Uterus (tissue), 4 donors: ENCODE measurements around the gene ZNF780B. TPM values are rescaled to one million over a fixed set of nuclear protein-coding genes. Genes with fewer than 3 reads are reported as not detected.

Experiments
- DNase-seq, 2 donors: peaks; one replicate each; pipeline ENCODE4 v3.0.0-alpha.2; 2019 to 2020
- H3K27ac ChIP-seq, 2 donors: fragments of 200-600 bp; sonication (generic); 1 replicate in 1 of 2; 2 replicates in 1 of 2; pipeline ENCODE4 v1.5.1; 2016 to 2018
- H3K27me3 ChIP-seq, 2 donors: fragments of 200-600 bp; sonication (generic); one replicate each; pipeline ENCODE4 v1.5.1; 2018 to 2019; ENCODE audit warnings: control low read depth in 1 of 2
- H3K36me3 ChIP-seq, 2 donors: fragments of 200-600 bp; sonication (generic); one replicate each; pipeline ENCODE4 v1.5.1; 2019; ENCODE audit warnings: control low read depth in 1 of 2
- H3K4me1 ChIP-seq, 2 donors: fragments of 200-600 bp; sonication (generic); one replicate each; pipeline ENCODE4 v1.5.1; 2018 to 2019; ENCODE audit warnings: control low read depth in 1 of 2
- H3K4me3 ChIP-seq, 2 donors: fragments of 200-600 bp; sonication (generic); 1 replicate in 1 of 2; 2 replicates in 1 of 2; pipeline ENCODE4 v1.5.1; 2018 to 2019; ENCODE audit warnings: mild to moderate bottlenecking in 1 of 2
- H3K9me3 ChIP-seq, 2 donors: fragments of 200-600 bp; sonication (generic); one replicate each; pipeline ENCODE4 v1.5.1; 2019; ENCODE audit warnings: control low read depth in 1 of 2
- CTCF ChIP-seq, 4 experiments: fragments of 200-600 bp in 2 of 4; fragments of 450-650 bp in 2 of 4; sonication (generic) in 2 of 4; IDR thresholded peaks; one replicate each; pipeline ENCODE4 v1.5.1; 2016 to 2019; ENCODE audit warnings: antibody characterized with exemption in 4 of 4, mild to moderate bottlenecking in 2 of 4, moderate library complexity in 1 of 4
- POLR2A ChIP-seq, 2 donors: fragments of 450-650 bp; IDR thresholded peaks; one replicate each; pipeline ENCODE4 v1.6.1; 2016; ENCODE audit warnings: antibody characterized with exemption in 2 of 2, mild to moderate bottlenecking in 1 of 2, moderate library complexity in 1 of 2
- intact Hi-C: fragments of 100-400 bp; cut with DNase I; formaldehyde crosslinking; loops from one replicate; pipeline ENCODE4 v1.15.1; 2023; ENCODE audit warnings: low total_unique reads
- total RNA-seq, 4 donors: library from RNA; depleted of rRNA in 3 of 4; stranded (reverse); fragments of >200 nt in 3 of 4; gene quantifications; one replicate each; pipeline versions ENCODE4 v1.1.0 to v1.2.4, GENCODE V29; 2014 to 2023
- donor health status: DM: yes; HTN: yes; CAD: no.

ZNF780B gene
- total RNA-seq, 4 donors from 2014 or later = 8.2 to 48.3 (median 18.2) TPM

GRCh38 chr19:40005691-40006272 lies 50.2 kb downstream of the ZNF780B start:
- Histone ChIP-seq H3K27ac (no peak overlapping the region), H3K9me3 (no peaks in the 10 kb centered on the region), H3K27me3 (no peaks in the 10 kb centered on the region), H3K4me1 (no peaks in the 10 kb centered on the region), H3K36me3 (no peaks in the 10 kb centered on the region), H3K4me3 (no peak overlapping the region)
- no peak for DNase-seq
- intact Hi-C loops = no loop called here
- TF ChIP-seq POLR2A (IDR thresholded peaks at IDR 0.05) = no peak
- no peak for TF ChIP-seq CTCF (IDR thresholded peaks at IDR 0.05)

DNA sequence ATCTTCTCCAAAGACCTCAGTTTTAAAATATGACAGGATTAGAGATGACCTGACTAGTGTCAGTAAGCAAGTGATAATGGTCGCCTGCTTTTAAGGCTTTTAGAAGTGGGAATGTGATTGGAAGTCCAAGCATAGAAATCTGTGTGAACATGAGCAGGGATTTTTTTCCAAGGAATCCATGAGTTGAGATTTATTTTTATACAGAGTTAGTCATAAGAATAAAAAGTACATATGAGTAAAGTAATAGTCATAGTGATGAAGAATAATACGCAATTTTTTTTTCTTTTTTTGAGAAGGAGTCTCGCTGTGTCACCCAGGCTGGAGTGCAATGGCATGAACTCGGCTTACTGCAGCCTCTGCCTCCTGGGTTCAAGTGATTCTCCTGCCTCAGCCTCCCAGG lies 57.5 kb downstream of the ZNF780B start:
- DNase-seq = no peak
- intact Hi-C loops = no loop called here
- Histone ChIP-seq H3K27me3 (no peaks in the 10 kb centered on the region), H3K27ac (no peak overlapping the region), H3K4me3 (no peak overlapping the region), H3K9me3 (peaks cover 0 to 2% of the 10 kb centered on the region in 2 donors), H3K36me3 (no peaks in the 10 kb centered on the region), H3K4me1 (peaks cover 0 to 8% of the 10 kb centered on the region in 2 donors)
- no peak for TF ChIP-seq CTCF (IDR thresholded peaks at IDR 0.05)
- no peak for TF ChIP-seq POLR2A (IDR thresholded peaks at IDR 0.05)

- Histone ChIP-seq H3K4me3 (peak overlapping the region; percentile 57 to 74), H3K4me1 (peaks cover 0 to 8% of the 10 kb centered on the region in 2 donors), H3K36me3 (no peaks in the 10 kb centered on the region), H3K27ac (peak overlapping the region; percentile 71 to 88), H3K27me3 (no peaks in the 10 kb centered on the region), H3K9me3 (peaks cover 0 to 5% of the 10 kb centered on the region in 2 donors)
- no peak for TF ChIP-seq POLR2A (IDR thresholded peaks at IDR 0.05)
- TF ChIP-seq CTCF (IDR thresholded peaks at IDR 0.05) = no peak
- intact Hi-C loops = no loop called here
- DNase-seq = no peak
Observed at GRCh38 chr19:39997638-39998216, 58.3 kb downstream of the ZNF780B start.

- peak; percentile 88 to 89 for DNase-seq
- H3K4me1 ChIP-seq = peaks cover 0 to 8% of the 10 kb centered on the region in 2 donors
- intact Hi-C loops = no loop called here
- H3K27me3 ChIP-seq = no peaks in the 10 kb centered on the region
- H3K27ac ChIP-seq = peak within 1 kb of the TSS; percentile 71 to 88
- no peaks in the 10 kb centered on the region for H3K36me3 ChIP-seq
- H3K9me3 ChIP-seq = peaks cover 0 to 5% of the 10 kb centered on the region in 2 donors
- peak within 1 kb of the TSS; percentile 57 to 74 for H3K4me3 ChIP-seq
- TF ChIP-seq POLR2A (IDR thresholded peaks at IDR 0.05) (peak; percentile 82 to 88), CTCF (IDR thresholded peaks at IDR 0.05) (peak in 1 of 4 experiments; percentile 18)
Observed at GRCh38 chr19:39996811-39997637, 59.0 kb downstream of the ZNF780B start, which contains the start of gene ZNF546. TSS of gene ZNF546 (plus strand) at chr19:39997060. CDS start at chr19:39998327, 1,267 bp downstream.
